ENCODE data around the gene TTC21B. TPM values are rescaled to one million over a fixed set of nuclear protein-coding genes. Genes with fewer than 3 reads are reported as not detected.

The TTC21B gene
- total RNA-seq, 2 experiments from 2014 or later, result 26.2 to 29.8 TPM

- no peak overlapping the region for H3K4me2 ChIP-seq (ENCODE audit: low read length)
- H3K79me2 ChIP-seq (ENCODE audit: insufficient read depth, low read depth, low read length), result no peaks in the 10 kb centered on the region
- H4K20me1 ChIP-seq (ENCODE audit: insufficient read depth, low read length), result 0 out of 2 replicates have a peak, but pooled peaks cover 6% of the 10 kb centered on the region
- H3K4me3 ChIP-seq (ENCODE audit: low read depth, low read length, poor library complexity, severe bottlenecking), result no peak overlapping the region
- CTCF ChIA-PET (ENCODE audit: unreplicated experiment), result no interaction called here
- DNase-seq (ENCODE audit: low spot score), result no peak
- H3K36me3 ChIP-seq (ENCODE audit: insufficient read depth, low read length), result peaks cover 69% of the 10 kb centered on the region
- H3K9me3 ChIP-seq (ENCODE audit: low read length), result no peaks in the 10 kb centered on the region
- POLR2A ChIA-PET, result interaction anchor here (0.5 kb wide), 1 partner anchor 111 kb away, joined by 3 read pairs; no protein-coding TSS in a partner anchor
- TF ChIP-seq, protein P1, sequence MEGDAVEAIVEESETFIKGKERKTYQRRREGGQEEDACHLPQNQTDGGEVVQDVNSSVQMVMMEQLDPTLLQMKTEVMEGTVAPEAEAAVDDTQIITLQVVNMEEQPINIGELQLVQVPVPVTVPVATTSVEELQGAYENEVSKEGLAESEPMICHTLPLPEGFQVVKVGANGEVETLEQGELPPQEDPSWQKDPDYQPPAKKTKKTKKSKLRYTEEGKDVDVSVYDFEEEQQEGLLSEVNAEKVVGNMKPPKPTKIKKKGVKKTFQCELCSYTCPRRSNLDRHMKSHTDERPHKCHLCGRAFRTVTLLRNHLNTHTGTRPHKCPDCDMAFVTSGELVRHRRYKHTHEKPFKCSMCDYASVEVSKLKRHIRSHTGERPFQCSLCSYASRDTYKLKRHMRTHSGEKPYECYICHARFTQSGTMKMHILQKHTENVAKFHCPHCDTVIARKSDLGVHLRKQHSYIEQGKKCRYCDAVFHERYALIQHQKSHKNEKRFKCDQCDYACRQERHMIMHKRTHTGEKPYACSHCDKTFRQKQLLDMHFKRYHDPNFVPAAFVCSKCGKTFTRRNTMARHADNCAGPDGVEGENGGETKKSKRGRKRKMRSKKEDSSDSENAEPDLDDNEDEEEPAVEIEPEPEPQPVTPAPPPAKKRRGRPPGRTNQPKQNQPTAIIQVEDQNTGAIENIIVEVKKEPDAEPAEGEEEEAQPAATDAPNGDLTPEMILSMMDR (conservative IDR thresholded peaks at IDR 0.05; ENCODE audit: low read length), result no peak
- no peak for TF ChIP-seq EZH2phosphoT487 (IDR thresholded peaks at IDR 0.05; ENCODE audit: borderline replicate concordance, low read depth, low read length)
- no peak overlapping the region for H2AFZ ChIP-seq (ENCODE audit: low read length)
- no peak overlapping the region for H3K27ac ChIP-seq (ENCODE audit: low read depth, low read length, poor library complexity, severe bottlenecking)
- no TSS peak for BruUV-seq (replicated peaks)
- no peaks in the 10 kb centered on the region for H3K9me2 ChIP-seq (ENCODE audit: insufficient read depth, low read length)
- peaks cover 11% of the 10 kb centered on the region for H3K4me1 ChIP-seq (ENCODE audit: insufficient read depth, low read length, poor library complexity, severe bottlenecking)
- intact Hi-C loops (cut with micrococcal nuclease; ENCODE audit: unreplicated experiment), result no loop called here
These were observed 51.8 kb downstream of the TTC21B start for GRCh38 chr2:165901620-165902298.

GRCh38 chr2:165899311-165899710 is 54.3 kb downstream of the TTC21B start:
- Histone ChIP-seq H3K4me3 (ENCODE audit: low read depth, low read length, poor library complexity, severe bottlenecking) (no peak overlapping the region), H3K36me3 (ENCODE audit: insufficient read depth, low read length) (peaks cover 76% of the 10 kb centered on the region), H3K9me3 (ENCODE audit: low read length) (no peaks in the 10 kb centered on the region), H3K9me2 (ENCODE audit: insufficient read depth, low read length) (no peaks in the 10 kb centered on the region), H3K4me2 (ENCODE audit: low read length) (no peak overlapping the region), H3K79me2 (ENCODE audit: insufficient read depth, low read depth, low read length) (no peaks in the 10 kb centered on the region), H2AFZ (ENCODE audit: low read length) (no peak overlapping the region), H3K4me1 (ENCODE audit: insufficient read depth, low read length, poor library complexity, severe bottlenecking) (peaks cover 20% of the 10 kb centered on the region), H4K20me1 (ENCODE audit: insufficient read depth, low read length) (0 out of 2 replicates have a peak, but pooled peaks cover 6% of the 10 kb centered on the region), H3K27ac (ENCODE audit: low read depth, low read length, poor library complexity, severe bottlenecking) (no peak overlapping the region)
- ChIA-PET CTCF (ENCODE audit: unreplicated experiment) (no interaction called here), POLR2A (no interaction called here)
- no TSS peak for BruUV-seq (replicated peaks)
- intact Hi-C loops (cut with micrococcal nuclease; ENCODE audit: unreplicated experiment), result no loop called here
- no peak for DNase-seq (ENCODE audit: low spot score)
- no peak for TF ChIP-seq EZH2phosphoT487 (IDR thresholded peaks at IDR 0.05; ENCODE audit: borderline replicate concordance, low read depth, low read length)
- TF ChIP-seq, protein P1 (conservative IDR thresholded peaks at IDR 0.05; ENCODE audit: low read length), result no peak

- POLR2A ChIA-PET, result no interaction called here
- TF ChIP-seq EZH2phosphoT487 (IDR thresholded peaks at IDR 0.05; ENCODE audit: borderline replicate concordance, low read depth, low read length), result no peak
- TF ChIP-seq, protein P1 (conservative IDR thresholded peaks at IDR 0.05; ENCODE audit: low read length), result no peak
- CTCF ChIA-PET (ENCODE audit: unreplicated experiment), result no interaction called here
These were observed 55.2 kb downstream of the TTC21B start for GRCh38 chr2:165898381-165898780.

More at GRCh38 chr2:165898381-165898780, 55.2 kb downstream of the TTC21B start:
- Histone ChIP-seq H3K9me3 (ENCODE audit: low read length) (no peaks in the 10 kb centered on the region), H3K4me2 (ENCODE audit: low read length) (no peak overlapping the region), H3K4me3 (ENCODE audit: low read depth, low read length, poor library complexity, severe bottlenecking) (no peak overlapping the region), H2AFZ (ENCODE audit: low read length) (no peak overlapping the region), H4K20me1 (ENCODE audit: insufficient read depth, low read length) (0 out of 2 replicates have a peak, but pooled peaks cover 6% of the 10 kb centered on the region), H3K4me1 (ENCODE audit: insufficient read depth, low read length, poor library complexity, severe bottlenecking) (peaks cover 20% of the 10 kb centered on the region), H3K79me2 (ENCODE audit: insufficient read depth, low read depth, low read length) (no peaks in the 10 kb centered on the region), H3K27ac (ENCODE audit: low read depth, low read length, poor library complexity, severe bottlenecking) (no peak overlapping the region), H3K9me2 (ENCODE audit: insufficient read depth, low read length) (no peaks in the 10 kb centered on the region), H3K36me3 (ENCODE audit: insufficient read depth, low read length) (peaks cover 78% of the 10 kb centered on the region)
- intact Hi-C loops (cut with micrococcal nuclease; ENCODE audit: unreplicated experiment), result no loop called here
- BruUV-seq (replicated peaks), result no TSS peak
- no peak for DNase-seq (ENCODE audit: low spot score)

Measured in OCI-LY7 (cell line).